Prostate gland (tissue), 2 donors: Measurements from ENCODE around the gene EPB42. TPM values are rescaled to one million over a fixed set of nuclear protein-coding genes. Genes with fewer than 3 reads are reported as not detected.

Source experiments
- DNase-seq: peaks from one replicate; pipeline ENCODE4 v3.0.0-alpha.2; 2019; ENCODE audit warnings: low spot score
- H3K27ac ChIP-seq, 2 donors: fragments of 200-600 bp; sonication (generic); 2 replicates each; pipeline ENCODE4 v1.5.1; 2017 to 2019
- H3K27me3 ChIP-seq: fragments of 200-600 bp; sonication (generic); replicated peaks from 2 replicates; pipeline ENCODE4 v1.5.1; 2019; ENCODE audit not compliant: insufficient read depth
- H3K36me3 ChIP-seq, 2 donors: fragments of 200-600 bp; sonication (generic); 1 replicate in 1 of 2; 2 replicates in 1 of 2; pipeline versions ENCODE4 v1.5.1 to v1.8.1; 2017 to 2019
- H3K4me1 ChIP-seq: fragments of 200-600 bp; sonication (generic); replicated peaks from 2 replicates; pipeline ENCODE4 v1.5.1; 2019
- H3K4me3 ChIP-seq, 2 donors: fragments of 200-600 bp; sonication (generic); 2 replicates each; pipeline ENCODE4 v1.5.1; 2017 to 2019
- H3K9me3 ChIP-seq: fragments of 200-600 bp; sonication (generic); 2 replicates; pipeline ENCODE4 v1.5.1; 2017
- CTCF ChIP-seq, 4 experiments: fragments of 200-600 bp in 2 of 4; fragments of 450-650 bp in 2 of 4; sonication (generic) in 2 of 4; IDR thresholded peaks; 1 replicate in 3 of 4; 2 replicates in 1 of 4; pipeline ENCODE4 v1.5.1; 2016 to 2019; ENCODE audit warnings: antibody characterized with exemption in 4 of 4, mild to moderate bottlenecking in 2 of 4, moderate library complexity in 2 of 4
- POLR2A ChIP-seq: fragments of 450-650 bp; IDR thresholded peaks from one replicate; pipeline ENCODE4 v1.6.1; 2016; ENCODE audit warnings: antibody characterized with exemption, mild to moderate bottlenecking
- POLR2AphosphoS5 ChIP-seq: sonication (generic); formaldehyde crosslinking; IDR thresholded peaks from one replicate; pipeline ENCODE4 v1.6.1; 2017; ENCODE audit warnings: antibody characterized with exemption
- WGBS: methylation state at CpG from one replicate; pipeline ENCODE4 v1.1.5; 2018; 5-methylcytosine and 5-hydroxymethylcytosine counted together
- intact Hi-C: fragments of 100-400 bp; cut with DNase I; formaldehyde crosslinking; loops from one replicate; pipeline ENCODE4 v1.14.2; 2022
- total RNA-seq, 2 donors: library from RNA; depleted of rRNA; stranded (reverse); fragments of >200 nt; gene quantifications; one replicate each; pipeline ENCODE4 v1.1.0, GENCODE V29; 2016

EPB42 gene
- total RNA-seq, 2 donors from 2014 or later: 1.4 TPM; not detected in 1

- H3K4me3 ChIP-seq: no peak overlapping the region
- TF ChIP-seq POLR2A (no peak), CTCF (IDR thresholded peaks at IDR 0.05) (no peak), POLR2AphosphoS5 (no peak)
- WGBS: 96% methylated on average over 6 of the region's 6 CpGs
- H3K27me3 ChIP-seq: no peaks in the 10 kb centered on the region
- no peak overlapping the region for H3K27ac ChIP-seq
- no peaks in the 10 kb centered on the region for H3K36me3 ChIP-seq
- DNase-seq: no peak
- no peaks in the 10 kb centered on the region for H3K4me1 ChIP-seq
- H3K9me3 ChIP-seq: no peaks in the 10 kb centered on the region
- intact Hi-C loops: no loop called here
Observed at GRCh38 chr15:43235536-43235935, 14.7 kb upstream of the EPB42 start.

- 93% methylated on average over 3 of the region's 3 CpGs for WGBS
- no peak overlapping the region for H3K4me3 ChIP-seq
- TF ChIP-seq CTCF (IDR thresholded peaks at IDR 0.05): no peak
- intact Hi-C loops: no loop called here
- no peak for DNase-seq
- no peaks in the 10 kb centered on the region for H3K4me1 ChIP-seq
- H3K9me3 ChIP-seq: no peaks in the 10 kb centered on the region
- no peaks in the 10 kb centered on the region for H3K36me3 ChIP-seq
- no peak overlapping the region for H3K27ac ChIP-seq
- H3K27me3 ChIP-seq: no peaks in the 10 kb centered on the region
Observed at GRCh38 chr15:43232289-43232874, 11.6 kb upstream of the EPB42 start.

GRCh38 chr15:43230640-43231115, 9.9 kb upstream of the EPB42 start:
- H3K4me1 ChIP-seq: no peaks in the 10 kb centered on the region
- intact Hi-C loops: no loop called here

GRCh38 chr15:43229977-43230376, 9.2 kb upstream of the EPB42 start:
- intact Hi-C loops: no loop called here
- Histone ChIP-seq H3K4me1 (no peaks in the 10 kb centered on the region), H3K27me3 (no peaks in the 10 kb centered on the region), H3K27ac (no peak overlapping the region), H3K4me3 (no peak overlapping the region), H3K9me3 (no peaks in the 10 kb centered on the region), H3K36me3 (no peaks in the 10 kb centered on the region)
- no peak for TF ChIP-seq CTCF (IDR thresholded peaks at IDR 0.05)
- TF ChIP-seq POLR2A: no peak
- no peak for TF ChIP-seq POLR2AphosphoS5
- no peak for DNase-seq
- WGBS: 75% methylated on average over 5 of the region's 5 CpGs

More at GRCh38 chr15:43230640-43231115, 9.9 kb upstream of the EPB42 start:
- no peak for DNase-seq
- Histone ChIP-seq H3K27me3 (no peaks in the 10 kb centered on the region), H3K9me3 (no peaks in the 10 kb centered on the region), H3K36me3 (no peaks in the 10 kb centered on the region), H3K27ac (no peak overlapping the region), H3K4me3 (no peak overlapping the region)
- TF ChIP-seq POLR2A (no peak), CTCF (IDR thresholded peaks at IDR 0.05) (no peak), POLR2AphosphoS5 (no peak)
- WGBS: 51% methylated on average over 2 of the region's 2 CpGs
